HUES64 (cell line): ENCODE data around the gene HOXC5.

ENCODE experiments used
- H3K27ac ChIP-seq: 2 replicates; pipeline ENCODE4 v1.7.0; 2013; ENCODE audit warnings: low read depth, low read length, inconsistent platforms
- H3K27me3 ChIP-seq: 2 replicates; pipeline ENCODE4 v1.6.1; 2013; ENCODE audit warnings: mild to moderate bottlenecking, low read length; ENCODE audit not compliant: insufficient read depth
- H3K36me3 ChIP-seq: 2 replicates; pipeline ENCODE4 v1.6.1; 2013; ENCODE audit warnings: mild to moderate bottlenecking, low read length; ENCODE audit not compliant: insufficient read depth
- H3K4me1 ChIP-seq: 2 replicates; pipeline ENCODE4 v1.6.1; 2013; ENCODE audit warnings: mild to moderate bottlenecking, low read length, moderate library complexity; ENCODE audit not compliant: insufficient read depth
- H3K4me3 ChIP-seq: 2 replicates; pipeline ENCODE4 v1.5.1; 2013; ENCODE audit warnings: mild to moderate bottlenecking, low read length, moderate library complexity
- H3K9ac ChIP-seq: 2 replicates; pipeline ENCODE4 v1.6.1; 2013; ENCODE audit warnings: mild to moderate bottlenecking, low read depth, low read length
- H3K9me3 ChIP-seq: 2 replicates; pipeline ENCODE4 v1.6.1; 2013; ENCODE audit warnings: low read depth, low read length; ENCODE audit not compliant: insufficient read depth
- WGBS: fragments of 150-250, 120-280 bp; methylation state at CpG from one replicate; pipeline ENCODE4 v1.1.7; 2013; ENCODE audit warnings: missing lambda C conversion rate; 5-methylcytosine and 5-hydroxymethylcytosine counted together

The HOXC5 gene

DNA sequence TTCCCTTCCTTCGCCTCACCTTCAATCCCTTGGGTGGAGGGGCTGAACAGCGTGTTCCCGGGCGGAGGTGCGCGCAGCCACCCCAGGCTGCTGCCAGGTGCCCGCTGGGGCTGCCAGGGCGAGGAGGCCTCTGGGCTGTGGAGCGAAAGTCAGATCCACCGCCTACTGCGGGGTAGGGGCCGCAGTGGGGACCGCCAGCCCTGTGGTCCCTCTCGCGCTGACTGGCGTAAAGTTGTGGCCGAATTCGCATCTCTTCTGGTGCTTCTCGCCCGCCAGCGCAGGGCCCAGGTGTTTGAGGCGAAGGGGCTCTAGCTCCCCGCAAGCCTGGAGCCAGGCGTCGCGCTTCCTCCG, 13.9 kb downstream of the HOXC5 start:
- no peak overlapping the region for H3K27ac ChIP-seq
- no peak overlapping the region for H3K4me3 ChIP-seq
- H3K27me3 ChIP-seq, result peaks cover 100% of the 10 kb centered on the region
- WGBS, result 7% methylated on average over 27 of the region's 27 CpGs
- H3K9me3 ChIP-seq, result no peaks in the 10 kb centered on the region
- H3K9ac ChIP-seq, result no peak overlapping the region
- peaks cover 10% of the 10 kb centered on the region; the same call in 1 of the 2 replicates for H3K4me1 ChIP-seq
- no peaks in the 10 kb centered on the region for H3K36me3 ChIP-seq

GRCh38 chr12:54047160-54047963, 14.5 kb downstream of the HOXC5 start:
- H3K27me3 ChIP-seq, result peaks cover 100% of the 10 kb centered on the region
- no peak overlapping the region for H3K9ac ChIP-seq
- no peak overlapping the region for H3K4me3 ChIP-seq
- no peak overlapping the region for H3K27ac ChIP-seq
- WGBS, result 2% methylated on average over 61 of the region's 61 CpGs
- H3K9me3 ChIP-seq, result no peaks in the 10 kb centered on the region
- H3K36me3 ChIP-seq, result no peaks in the 10 kb centered on the region
- H3K4me1 ChIP-seq, result peaks cover 10% of the 10 kb centered on the region; the same call in 1 of the 2 replicates

GRCh38 chr12:54047964-54048303, 15.1 kb downstream of the HOXC5 start:
- WGBS, result 7% methylated on average over 8 of the region's 8 CpGs
- no peaks in the 10 kb centered on the region for H3K36me3 ChIP-seq
- H3K27ac ChIP-seq, result no peak overlapping the region
- H3K4me3 ChIP-seq, result no peak overlapping the region
- no peaks in the 10 kb centered on the region for H3K9me3 ChIP-seq
- peaks cover 100% of the 10 kb centered on the region for H3K27me3 ChIP-seq
- H3K4me1 ChIP-seq, result peaks cover 10% of the 10 kb centered on the region; the same call in 1 of the 2 replicates
- H3K9ac ChIP-seq, result no peak overlapping the region

GRCh38 chr12:54048406-54049093, 15.7 kb downstream of the HOXC5 start:
- H3K27me3 ChIP-seq, result peaks cover 100% of the 10 kb centered on the region
- no peaks in the 10 kb centered on the region for H3K9me3 ChIP-seq
- H3K4me3 ChIP-seq, result no peak overlapping the region
- no peak overlapping the region for H3K27ac ChIP-seq
- peaks cover 10% of the 10 kb centered on the region; the same call in 1 of the 2 replicates for H3K4me1 ChIP-seq
- no peak overlapping the region for H3K9ac ChIP-seq
- 15% methylated on average over 3 of the region's 3 CpGs for WGBS
- no peaks in the 10 kb centered on the region for H3K36me3 ChIP-seq

DNA sequence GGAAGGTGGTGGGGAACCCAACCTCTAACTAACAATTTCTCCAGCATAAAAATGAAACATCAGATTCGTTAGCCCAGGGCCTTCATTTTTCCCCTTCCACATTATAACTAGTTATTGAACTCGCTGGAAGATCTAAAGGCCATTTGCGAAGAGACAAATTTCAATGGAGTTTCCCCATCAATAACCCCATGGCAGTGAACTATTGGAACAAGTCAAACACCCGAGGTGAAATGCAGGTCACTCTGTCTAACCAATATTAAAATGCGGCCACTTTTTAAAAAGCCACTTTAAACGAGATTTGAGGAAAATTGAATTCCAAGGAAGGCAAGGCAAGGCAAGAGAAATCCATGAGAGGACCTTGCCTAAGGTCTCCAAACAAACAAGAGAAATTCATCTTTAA, 16.3 kb downstream of the HOXC5 start:
- peaks cover 10% of the 10 kb centered on the region; the same call in 1 of the 2 replicates for H3K4me1 ChIP-seq
- WGBS, result 19% methylated on average over 6 of the region's 6 CpGs
- H3K27ac ChIP-seq, result no peak overlapping the region
- H3K27me3 ChIP-seq, result peaks cover 100% of the 10 kb centered on the region
- H3K4me3 ChIP-seq, result no peak overlapping the region
- no peak overlapping the region for H3K9ac ChIP-seq
- no peaks in the 10 kb centered on the region for H3K36me3 ChIP-seq
- H3K9me3 ChIP-seq, result no peaks in the 10 kb centered on the region

GRCh38 chr12:54050482-54050810, 17.6 kb downstream of the HOXC5 start:
- WGBS, result 2% methylated on average over 2 of the region's 2 CpGs
- H3K27ac ChIP-seq, result no peak overlapping the region

DNA sequence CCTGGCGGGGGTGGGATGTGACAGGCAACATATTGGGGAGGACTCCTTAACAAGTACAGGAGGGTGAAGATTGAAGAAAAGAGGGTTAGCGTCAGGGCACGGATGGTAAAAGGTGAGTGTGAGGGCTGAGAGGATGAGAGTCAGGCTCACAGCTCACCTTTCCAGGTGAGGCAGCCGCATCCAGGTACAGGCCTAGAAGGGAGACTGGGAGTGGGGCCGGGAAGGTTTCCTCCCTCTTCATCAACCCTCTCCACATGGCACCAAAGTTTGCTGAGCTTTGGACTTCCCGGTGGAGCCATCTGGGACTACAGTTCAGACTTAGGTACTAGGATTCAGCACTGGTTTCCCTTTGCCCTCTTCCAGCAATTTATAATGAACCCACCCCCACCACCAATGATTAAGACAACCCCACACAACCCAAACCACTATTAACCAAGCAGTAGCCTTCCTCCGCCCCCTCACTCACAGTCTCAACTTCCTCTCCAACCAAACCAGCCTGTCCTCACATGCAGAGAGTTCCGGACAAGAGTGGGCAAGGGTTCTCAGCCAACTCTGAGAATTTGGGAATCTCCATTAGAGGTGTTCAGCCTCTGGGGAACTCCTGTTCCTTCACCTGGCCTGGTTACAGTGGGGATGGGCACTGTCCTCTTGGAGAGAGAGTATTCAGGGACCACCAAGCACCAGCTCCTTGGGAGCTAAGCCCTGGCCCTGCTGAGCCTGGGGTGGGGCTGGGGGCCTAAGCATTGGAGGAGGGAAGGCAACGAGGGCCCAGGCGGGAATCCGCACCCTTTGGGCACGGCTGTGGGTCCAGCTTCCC, 18.4 kb downstream of the HOXC5 start:
- Histone ChIP-seq H3K9ac (no peak overlapping the region), H3K9me3 (no peaks in the 10 kb centered on the region), H3K4me3 (no peak overlapping the region), H3K27me3 (peaks cover 99% of the 10 kb centered on the region), H3K36me3 (no peaks in the 10 kb centered on the region), H3K27ac (no peak overlapping the region), H3K4me1 (peaks cover 16% of the 10 kb centered on the region; the same call in 1 of the 2 replicates)
- 10% methylated on average over 12 of the region's 12 CpGs for WGBS

More at GRCh38 chr12:54050482-54050810, 17.6 kb downstream of the HOXC5 start:
- Histone ChIP-seq H3K27me3 (peaks cover 99% of the 10 kb centered on the region), H3K4me1 (peaks cover 10% of the 10 kb centered on the region; the same call in 1 of the 2 replicates), H3K9me3 (no peaks in the 10 kb centered on the region), H3K9ac (no peak overlapping the region), H3K36me3 (no peaks in the 10 kb centered on the region), H3K4me3 (no peak overlapping the region)

DNA sequence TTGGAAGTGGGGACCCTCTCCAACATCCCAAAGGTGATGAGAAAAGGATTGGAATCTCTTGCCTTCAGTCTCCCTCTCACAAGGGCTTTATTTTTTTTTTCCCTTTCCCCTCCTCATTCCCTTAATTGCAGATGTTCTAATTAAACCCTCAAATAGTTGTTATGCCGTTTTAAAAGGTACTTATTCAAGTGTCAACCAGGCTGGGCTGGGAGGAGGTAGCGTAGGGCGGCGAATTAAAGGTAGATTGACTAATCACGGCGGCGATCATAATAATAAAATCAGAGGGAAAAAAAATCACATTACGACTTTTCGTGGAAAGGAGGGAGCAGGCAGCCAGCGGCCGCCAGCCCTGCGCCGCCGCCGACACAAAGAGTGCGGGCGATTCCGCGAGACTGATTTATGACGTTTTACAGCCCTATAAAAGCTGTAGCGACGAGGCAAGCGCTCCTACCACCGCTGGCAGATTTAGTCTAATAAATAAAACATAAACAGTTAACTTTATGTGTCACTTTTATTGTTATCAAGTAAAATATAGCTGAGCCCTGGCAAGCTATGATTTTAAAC, 19.1 kb downstream of the HOXC5 start:
- Histone ChIP-seq H3K4me3 (no peak overlapping the region), H3K27ac (no peak overlapping the region), H3K4me1 (peaks cover 16% of the 10 kb centered on the region; the same call in 1 of the 2 replicates), H3K27me3 (peaks cover 99% of the 10 kb centered on the region), H3K36me3 (no peaks in the 10 kb centered on the region), H3K9me3 (no peaks in the 10 kb centered on the region), H3K9ac (no peak overlapping the region)
- 5% methylated on average over 24 of the region's 24 CpGs for WGBS

DNA sequence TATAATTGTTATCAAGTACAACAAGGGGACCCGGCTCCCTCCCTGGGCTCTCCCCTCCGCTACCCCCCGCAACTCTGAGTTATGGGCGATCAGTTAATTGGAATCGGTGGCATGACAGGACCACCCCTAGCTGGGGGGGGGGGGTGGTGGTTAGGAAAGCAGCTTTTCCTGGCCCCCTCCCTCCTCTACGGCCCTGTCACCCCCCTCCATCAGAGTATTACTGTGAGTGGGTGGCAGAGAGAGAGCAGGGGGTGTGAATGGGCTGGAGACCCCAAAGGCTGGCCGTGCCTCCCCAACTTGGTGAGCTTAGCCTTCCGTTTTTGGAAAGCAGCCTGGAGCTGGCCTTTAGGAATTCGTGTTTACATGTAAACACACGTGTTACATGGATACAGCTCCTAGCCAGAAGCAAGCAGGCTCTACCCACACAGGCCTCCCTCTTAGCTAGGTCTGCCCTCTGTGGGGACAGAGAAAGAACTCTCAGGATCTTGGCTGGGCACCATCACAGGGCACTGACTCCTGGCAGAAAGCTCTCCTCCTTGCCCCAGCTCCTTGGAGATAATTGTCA, 19.7 kb downstream of the HOXC5 start:
- H3K4me3 ChIP-seq, result no peak overlapping the region
- no peak overlapping the region for H3K9ac ChIP-seq
- peaks cover 13% of the 10 kb centered on the region; the same call in 1 of the 2 replicates for H3K4me1 ChIP-seq
- no peak overlapping the region for H3K27ac ChIP-seq
- H3K27me3 ChIP-seq, result peaks cover 99% of the 10 kb centered on the region
- 6% methylated on average over 7 of the region's 10 CpGs for WGBS
- H3K36me3 ChIP-seq, result no peaks in the 10 kb centered on the region
- H3K9me3 ChIP-seq, result no peaks in the 10 kb centered on the region

GRCh38 chr12:54053003-54053750, 20.3 kb downstream of the HOXC5 start:
- H3K36me3 ChIP-seq, result no peaks in the 10 kb centered on the region
- peak overlapping the region; percentile 27 for H3K4me3 ChIP-seq
- no peak overlapping the region for H3K27ac ChIP-seq
- no peak overlapping the region for H3K9ac ChIP-seq
- peaks cover 99% of the 10 kb centered on the region for H3K27me3 ChIP-seq
- H3K4me1 ChIP-seq, result peaks cover 14% of the 10 kb centered on the region; the same call in 1 of the 2 replicates
- WGBS, result 4% methylated on average over 20 of the region's 22 CpGs
- no peaks in the 10 kb centered on the region for H3K9me3 ChIP-seq
